Small intestine (tissue), 7 donors: Measurements from ENCODE around the gene GIMAP8. TPM values are rescaled to one million over a fixed set of nuclear protein-coding genes. Genes with fewer than 3 reads are reported as not detected.
A peak's percentile ranks its signal among the peaks of the same experiment; 100 is the strongest.

Source experiments
- DNase-seq, 2 donors: peaks; one replicate each; pipeline versions ENCODE4 v3.0.0 to v3.0.0-alpha.2; 2013
- FAIRE-seq: peaks from 2 replicates; lab custom pipeline; 2012; peaks lifted over from hg19 to GRCh38; lab: Jason Lieb, UNC
- H3K27ac ChIP-seq, 3 donors: one replicate each; pipeline ENCODE4 v1.5.1; 2013; ENCODE audit warnings: low read length in 2 of 3, mild to moderate bottlenecking in 2 of 3, control low read depth in 1 of 3, inconsistent platforms in 1 of 3, low read depth in 1 of 3, moderate library complexity in 1 of 3
- H3K27me3 ChIP-seq, 3 donors: one replicate each; pipeline ENCODE4 v1.6.1; 2013; ENCODE audit warnings: low read length in 3 of 3, inconsistent platforms in 1 of 3; ENCODE audit not compliant: control insufficient read depth in 3 of 3, insufficient read depth in 3 of 3
- H3K36me3 ChIP-seq, 3 donors: one replicate each; pipeline ENCODE4 v1.6.1; 2013; ENCODE audit warnings: low read length in 3 of 3, inconsistent platforms in 1 of 3, low read depth in 1 of 3, mild to moderate bottlenecking in 1 of 3, moderate library complexity in 1 of 3; ENCODE audit not compliant: control insufficient read depth in 3 of 3, insufficient read depth in 2 of 3
- H3K4me1 ChIP-seq, 3 donors: one replicate each; pipeline ENCODE4 v1.6.1; 2013; ENCODE audit warnings: low read length in 2 of 3, inconsistent platforms in 1 of 3, low read depth in 1 of 3, mild to moderate bottlenecking in 1 of 3, moderate library complexity in 1 of 3; ENCODE audit not compliant: control insufficient read depth in 3 of 3, insufficient read depth in 2 of 3
- H3K4me3 ChIP-seq, 3 donors: one replicate each; pipeline ENCODE4 v1.5.1; 2013; ENCODE audit warnings: low read length in 3 of 3, control low read depth in 1 of 3, inconsistent platforms in 1 of 3, low read depth in 1 of 3, mild to moderate bottlenecking in 1 of 3, moderate library complexity in 1 of 3
- H3K9me3 ChIP-seq, 2 donors: one replicate each; pipeline ENCODE4 v1.6.1; 2013; ENCODE audit warnings: low read depth in 1 of 2, low read length in 1 of 2; ENCODE audit not compliant: control insufficient read depth in 2 of 2, insufficient read depth in 1 of 2
- WGBS, 3 donors: extraction: QIAGEN DNeasy Blood & Tissue Kit; methylation state at CpG; one replicate each; pipeline ENCODE4 v1.1.7; 2013; 5-methylcytosine and 5-hydroxymethylcytosine counted together
- polyA plus RNA-seq, 4 donors: library from polyadenylated mRNA; stranded (reverse) in 3 of 4; unstranded in 1 of 4; fragments of 200-250 nt in 3 of 4; fragments of 120-200 nt in 1 of 4; gene quantifications; one replicate each; pipeline versions ENCODE4 v1.2.1 to v1.2.3, GENCODE V29; 2013
- donor health status: healthy with polysubstance abuse.
- donor health status: control.
- donor health status: control.
- donor health status: Bipolar disorder and iron deficiency.
- donor health status: healthy.

GIMAP8 gene
- polyA plus RNA-seq, 4 donors, result 0.67 to 14.0 (median 4.1) TPM

DNA sequence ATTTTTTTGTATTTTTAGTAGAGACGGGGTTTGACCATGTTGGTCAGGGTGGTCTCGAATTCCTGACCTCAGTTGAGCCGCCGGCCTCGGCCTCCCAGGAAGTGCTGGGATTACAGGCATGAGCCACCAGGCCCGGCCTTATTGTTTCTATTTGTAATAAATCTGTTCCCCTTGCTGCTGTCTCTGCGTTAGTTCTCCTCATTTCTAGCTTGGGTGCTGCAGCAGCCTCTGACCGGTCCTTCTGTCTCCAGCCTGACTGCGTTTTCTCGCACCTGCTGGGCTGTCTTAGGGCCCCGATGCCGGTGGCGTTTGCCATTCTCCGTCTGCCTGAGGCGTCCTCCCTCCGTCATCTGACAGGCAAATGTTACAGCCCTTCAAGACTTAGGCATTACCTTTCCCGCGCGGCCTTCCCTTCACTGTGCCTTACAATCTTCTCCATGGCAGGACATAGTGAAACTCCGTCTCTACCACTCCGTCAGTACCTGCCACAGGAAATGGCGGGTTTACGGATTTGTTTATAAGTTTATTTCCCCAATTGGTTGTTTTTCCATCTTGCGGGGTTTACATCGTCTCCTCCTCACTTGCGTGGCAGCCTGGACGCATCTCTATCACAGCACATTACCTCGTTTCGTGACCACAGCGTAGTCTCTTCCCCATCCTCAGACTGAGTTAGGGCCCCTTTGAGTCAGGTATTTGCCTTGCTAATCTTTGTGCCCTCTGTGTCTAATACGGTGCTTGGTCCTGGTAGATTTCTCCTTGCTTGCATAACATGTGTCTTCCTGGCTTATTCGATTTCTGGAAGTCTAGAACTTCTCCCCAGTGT, 2.3 kb upstream of the GIMAP8 start:
- WGBS, 3 donors, result 75 to 85% (median 75%) methylated on average over 32 of the region's 32 CpGs
- Histone ChIP-seq H3K27me3 (peaks cover 0 to 10% (median 0%) of the 10 kb centered on the region in 3 donors), H3K9me3 (no peaks in the 10 kb centered on the region), H3K4me3 (no peak overlapping the region), H3K36me3 (no peaks in the 10 kb centered on the region), H3K27ac (peak overlapping the region in 1 of 3 donors; percentile 49), H3K4me1 (no peaks in the 10 kb centered on the region)
- FAIRE-seq (no peak), DNase-seq (no peak)

DNA sequence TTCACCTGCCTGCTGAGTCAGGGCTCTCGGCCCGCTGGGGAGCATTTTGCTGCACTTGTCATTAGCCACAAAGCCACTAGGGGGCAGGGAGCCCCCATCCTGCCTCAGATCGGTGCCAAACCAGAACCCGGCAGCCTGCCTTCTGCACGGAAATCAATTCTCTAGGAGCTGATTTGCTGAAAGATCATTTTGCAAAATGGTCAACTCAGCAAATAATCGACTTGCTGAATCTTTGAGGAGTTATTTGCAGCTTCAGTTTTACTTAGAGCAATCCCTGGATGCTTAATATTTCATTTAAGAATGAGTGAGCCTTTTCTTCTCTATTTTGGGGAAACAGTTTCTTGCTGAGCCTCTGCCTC, 1.7 kb upstream of the GIMAP8 start:
- peaks cover 0 to 10% (median 0%) of the 10 kb centered on the region in 3 donors for H3K27me3 ChIP-seq
- FAIRE-seq (no peak), DNase-seq (peak; percentile 75)
- no peaks in the 10 kb centered on the region for H3K36me3 ChIP-seq
- no peaks in the 10 kb centered on the region for H3K9me3 ChIP-seq
- H3K27ac ChIP-seq, result peak overlapping the region in 1 of 3 donors; percentile 73
- no peaks in the 10 kb centered on the region for H3K4me1 ChIP-seq
- 0 to 1% (median 1%) methylated on average over 6 of the region's 6 CpGs for WGBS, 3 donors
- no peak overlapping the region for H3K4me3 ChIP-seq

DNA sequence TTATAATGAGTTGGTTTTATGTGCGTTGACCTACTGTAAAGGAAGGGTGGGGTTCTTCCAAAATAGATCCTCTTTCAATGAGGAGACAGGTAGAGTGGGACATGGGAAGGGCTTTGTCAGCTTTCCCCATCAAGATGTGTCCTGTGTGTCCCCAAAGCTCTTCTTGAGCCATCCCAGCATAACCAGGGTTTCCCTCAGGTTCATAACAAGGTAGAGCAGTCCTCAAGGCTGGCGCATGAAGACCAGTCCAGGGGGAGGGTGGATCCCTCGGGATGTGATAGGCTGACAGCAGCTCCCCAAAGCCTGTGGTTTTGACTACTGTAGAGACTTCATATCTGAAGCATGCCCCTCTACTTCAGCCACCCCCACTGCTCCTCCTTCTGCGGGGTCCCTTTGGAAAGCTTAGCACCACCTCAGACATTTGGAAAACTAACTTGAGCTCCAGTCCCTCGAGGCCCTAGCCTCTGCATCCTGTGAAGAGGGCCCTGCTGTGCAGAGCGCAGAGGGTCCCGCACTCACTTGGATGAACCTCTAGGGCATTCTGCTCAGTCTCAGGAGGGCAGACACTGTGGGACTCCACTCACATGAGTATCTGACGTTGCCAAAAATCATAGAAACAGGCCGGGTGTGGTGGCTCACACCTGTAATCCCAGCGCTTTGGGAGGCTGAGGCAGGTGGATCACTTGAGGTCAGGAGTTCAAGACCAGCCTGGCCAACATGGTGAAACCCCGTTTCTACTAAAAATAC, 1.1 kb upstream of the GIMAP8 start:
- no peak overlapping the region for H3K4me3 ChIP-seq
- WGBS, 3 donors, result 72 to 82% (median 75%) methylated on average over 11 of the region's 11 CpGs
- FAIRE-seq, result no peak
- peaks cover 0 to 10% (median 0%) of the 10 kb centered on the region in 3 donors for H3K27me3 ChIP-seq
- peak overlapping the region in 2 of 3 donors; percentile 34 to 73 for H3K27ac ChIP-seq
- no peaks in the 10 kb centered on the region for H3K9me3 ChIP-seq
- no peaks in the 10 kb centered on the region for H3K36me3 ChIP-seq
- DNase-seq, result no peak
- H3K4me1 ChIP-seq, result no peaks in the 10 kb centered on the region

DNA sequence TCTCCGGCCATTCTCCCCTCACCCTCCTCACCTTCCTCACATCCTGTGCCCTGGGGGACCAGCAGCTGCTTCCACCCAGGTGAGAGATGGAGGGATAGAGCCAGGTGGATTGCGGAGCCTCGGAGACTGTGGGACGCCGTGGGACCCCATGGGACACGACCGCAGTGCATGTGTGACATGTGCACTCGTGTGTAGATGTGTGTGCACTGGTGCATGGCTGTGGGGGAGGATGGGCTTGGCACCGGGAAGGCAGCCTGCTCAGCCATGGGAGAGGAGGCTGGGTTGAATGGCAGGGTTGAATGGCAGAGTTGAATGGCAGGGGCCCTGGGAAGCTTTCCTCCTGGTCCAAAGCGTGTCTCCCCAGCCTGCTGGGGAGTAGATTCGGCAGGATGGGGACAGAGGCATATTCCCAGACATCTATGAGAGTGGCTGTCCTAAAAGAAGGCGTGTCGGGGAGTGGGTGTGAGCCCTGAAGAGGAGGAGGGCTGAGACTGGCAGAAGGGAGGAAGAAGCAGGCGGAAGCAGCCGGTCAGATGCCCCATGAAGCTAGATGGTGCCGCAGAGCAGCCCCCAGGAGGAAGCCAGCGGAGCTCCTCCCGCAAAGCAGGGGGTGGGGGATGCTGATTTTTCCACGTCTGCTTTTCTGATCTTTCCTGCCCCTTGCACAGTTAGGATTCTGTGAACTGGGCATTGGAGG, 815 bp downstream of the GIMAP8 start:
- WGBS, 3 donors, result 53 to 69% (median 68%) methylated on average over 19 of the region's 19 CpGs
- FAIRE-seq (no peak), DNase-seq (peak in 1 of 2 donors; percentile 49)
- H3K4me1 ChIP-seq, result no peaks in the 10 kb centered on the region
- H3K27me3 ChIP-seq, result peaks cover 0 to 10% (median 0%) of the 10 kb centered on the region in 3 donors
- H3K36me3 ChIP-seq, result no peaks in the 10 kb centered on the region
- H3K4me3 ChIP-seq, result peak overlapping the region; percentile 24 to 48 (median 32)
- peak overlapping the region in 2 of 3 donors; percentile 20 to 88 for H3K27ac ChIP-seq
- H3K9me3 ChIP-seq, result peaks cover 0 to 1% of the 10 kb centered on the region in 2 donors

DNA sequence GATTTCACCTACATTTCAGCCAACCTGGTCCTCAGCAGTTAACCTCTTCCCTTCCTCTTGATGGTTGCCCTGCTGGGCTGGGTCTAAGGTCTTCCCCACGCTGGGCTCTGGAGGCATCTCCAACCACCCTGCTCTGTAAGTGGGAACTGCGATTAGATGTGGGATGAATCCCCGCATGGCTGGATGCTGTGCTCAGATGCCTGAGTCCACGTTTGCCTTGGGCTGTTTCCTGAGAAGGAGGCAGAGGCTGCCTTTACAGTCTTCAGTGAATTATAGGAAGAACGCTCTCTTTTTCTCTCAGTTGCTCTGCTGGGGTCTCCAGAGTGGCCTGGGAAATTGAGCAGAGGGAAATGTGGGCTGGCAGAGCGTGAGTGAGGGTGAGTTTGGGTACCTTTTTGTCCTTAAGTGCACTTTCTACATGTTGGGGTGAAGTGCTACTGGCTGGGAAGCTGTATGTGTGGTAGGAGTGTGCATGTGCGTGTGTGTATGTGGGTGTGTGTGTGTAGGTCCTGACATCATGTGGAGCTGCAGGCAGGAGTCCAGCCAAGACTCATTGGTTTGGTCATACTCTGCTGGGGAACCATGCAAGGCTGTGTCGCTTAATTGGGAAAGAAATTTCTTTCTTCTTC, 1.5 kb downstream of the GIMAP8 start:
- Histone ChIP-seq H3K27ac (peak overlapping the region in 1 of 3 donors; percentile 88), H3K9me3 (peaks cover 1 to 3% of the 10 kb centered on the region in 2 donors), H3K4me1 (no peaks in the 10 kb centered on the region), H3K27me3 (peaks cover 0 to 10% (median 0%) of the 10 kb centered on the region in 3 donors), H3K36me3 (no peaks in the 10 kb centered on the region), H3K4me3 (peak overlapping the region; percentile 24 to 48 (median 32))
- DNase-seq, result no peak
- WGBS, 3 donors, result 54 to 72% (median 57%) methylated on average over 8 of the region's 8 CpGs
- FAIRE-seq, result no peak

DNA sequence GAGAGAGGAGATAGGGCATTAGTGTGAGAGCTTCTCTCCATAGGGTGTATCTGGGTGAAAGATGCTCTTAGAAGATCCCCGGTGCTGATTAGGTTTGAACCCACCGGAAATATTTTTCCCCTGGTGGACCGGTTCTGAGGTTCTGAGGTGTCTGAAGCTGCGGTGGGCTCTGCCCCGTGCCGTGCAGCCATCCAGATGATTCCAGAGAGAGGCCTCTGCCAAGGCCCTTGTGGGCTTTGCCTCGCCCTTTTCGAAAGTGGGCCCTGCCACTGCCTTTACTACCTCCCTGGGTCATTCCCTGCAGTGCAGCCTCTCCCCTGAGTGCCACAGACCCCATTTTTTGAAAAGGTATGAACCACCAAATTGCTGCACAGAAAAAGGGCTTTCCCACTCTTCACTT, 2.8 kb downstream of the GIMAP8 start:
- no peaks in the 10 kb centered on the region for H3K36me3 ChIP-seq
- H3K9me3 ChIP-seq, result peaks cover 1 to 6% of the 10 kb centered on the region in 2 donors
- WGBS, 3 donors, result 82 to 87% (median 83%) methylated on average over 8 of the region's 8 CpGs
- FAIRE-seq (no peak), DNase-seq (no peak)
- peak overlapping the region in 1 of 3 donors; percentile 34 for H3K27ac ChIP-seq
- H3K4me1 ChIP-seq, result no peaks in the 10 kb centered on the region
- H3K4me3 ChIP-seq, result peak overlapping the region in 1 of 3 donors; percentile 17
- peaks cover 0 to 10% (median 0%) of the 10 kb centered on the region in 3 donors for H3K27me3 ChIP-seq

DNA sequence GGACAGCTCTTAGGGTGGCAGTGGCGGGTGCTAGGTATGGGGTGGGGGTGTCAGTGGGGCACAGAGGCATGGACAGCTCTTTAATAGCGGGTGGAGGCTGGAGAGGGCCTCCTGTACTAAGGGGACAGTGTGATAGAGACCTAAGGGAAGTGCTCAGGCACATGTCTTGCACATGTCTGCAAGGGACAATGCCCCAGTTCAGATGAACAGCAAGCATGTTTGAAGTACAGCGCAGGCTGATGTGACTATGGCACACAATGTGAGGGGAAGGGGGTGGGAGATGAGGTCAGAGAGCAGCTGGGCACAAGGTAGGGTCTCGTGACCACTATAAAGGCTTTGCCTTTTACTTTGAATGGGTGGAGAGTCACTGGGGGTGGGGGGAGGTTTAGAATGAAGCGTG, 3.5 kb downstream of the GIMAP8 start:
- no peaks in the 10 kb centered on the region for H3K36me3 ChIP-seq
- H3K27ac ChIP-seq, result peak overlapping the region in 1 of 3 donors; percentile 0
- no peak overlapping the region for H3K4me3 ChIP-seq
- no peak for FAIRE-seq
- H3K4me1 ChIP-seq, result no peaks in the 10 kb centered on the region
- peaks cover 1 to 6% of the 10 kb centered on the region in 2 donors for H3K9me3 ChIP-seq
- no peak for DNase-seq
- H3K27me3 ChIP-seq, result peaks cover 0 to 10% (median 0%) of the 10 kb centered on the region in 3 donors
- 88 to 91% (median 89%) methylated on average over 5 of the region's 5 CpGs for WGBS, 3 donors
